K562 (cell line): ENCODE results near the gene RTF2. TPM values are rescaled to one million over a fixed set of nuclear protein-coding genes. Genes with fewer than 3 reads are reported as not detected.

Source experiments
- ARID1B ChIP-seq: fragments of 450-650 bp; IDR thresholded peaks from 2 replicates; pipeline ENCODE4 v1.6.1; 2016; ENCODE audit warnings: antibody characterized with exemption, mild to moderate bottlenecking, inconsistent platforms
- ATF7 ChIP-seq: fragments of 450-650 bp; IDR thresholded peaks from 2 replicates; pipeline ENCODE4 v1.7.1; 2014; ENCODE audit warnings: mild to moderate bottlenecking, moderate library complexity
- CBFA2T2 ChIP-seq: fragments of 450-650 bp; conservative IDR thresholded peaks from 2 replicates; pipeline ENCODE4 v1.6.1; 2017; ENCODE audit warnings: mild to moderate bottlenecking
- CBFA2T3 ChIP-seq: fragments of 450-650 bp; IDR thresholded peaks from 2 replicates; pipeline ENCODE4 v1.6.1; 2017
- CBX5 ChIP-seq: IDR thresholded peaks from 2 replicates; pipeline ENCODE4 v1.6.1; 2014; ENCODE audit warnings: low read depth, borderline replicate concordance
- CREB1 ChIP-seq, 2 experiments: sonication (generic) in 1 of 2; formaldehyde crosslinking in 1 of 2; IDR thresholded peaks; 2 replicates each; pipeline versions ENCODE4 v1.6.1 to v1.8.0; 2012 to 2022; ENCODE audit warnings: inconsistent platforms in 1 of 2, mild to moderate bottlenecking in 1 of 2, missing genetic modification reagents in 1 of 2, moderate library complexity in 1 of 2
- CREB3 ChIP-seq: fragments of 450-650 bp; conservative IDR thresholded peaks from 2 replicates; pipeline ENCODE4 v1.6.1; 2016; ENCODE audit warnings: missing genetic modification characterization, low read depth, mild to moderate bottlenecking, missing compliant biosample characterization, moderate library complexity
- CSDE1 ChIP-seq, 2 experiments: fragments of 450-650 bp; IDR thresholded peaks; 2 replicates each; pipeline ENCODE4 v1.6.1; 2016; ENCODE audit warnings: mild to moderate bottlenecking in 1 of 2
- DPF2 ChIP-seq: fragments of 450-650 bp; IDR thresholded peaks from 2 replicates; pipeline ENCODE4 v1.6.1; 2016
- E2F3 ChIP-seq: fragments of 250-450 bp; sonication (Bioruptor Pico); IDR thresholded peaks from 2 replicates; pipeline ENCODE4 v1.4.0; 2020; ENCODE audit warnings: mild to moderate bottlenecking
- EGR1 ChIP-seq: fragments of 450-650 bp; conservative IDR thresholded peaks from 2 replicates; pipeline ENCODE4 v1.6.1; 2017; ENCODE audit warnings: mild to moderate bottlenecking
- FOXK2 ChIP-seq, 2 experiments: fragments of 450-650 bp; IDR thresholded peaks in 1 of 2; conservative IDR thresholded peaks in 1 of 2; 2 replicates each; pipeline ENCODE4 v1.6.1; 2016; ENCODE audit warnings: low read depth in 2 of 2, mild to moderate bottlenecking in 1 of 2
- NCOA1 ChIP-seq: fragments of 450-650 bp; IDR thresholded peaks from 2 replicates; pipeline ENCODE4 v1.6.1; 2016; ENCODE audit warnings: low read depth
- NFE2 ChIP-seq: IDR thresholded peaks from 2 replicates; pipeline ENCODE4 v1.6.1; 2014; ENCODE audit warnings: antibody characterized with exemption, low read depth
- PKNOX1 ChIP-seq: fragments of 450-650 bp; IDR thresholded peaks from 2 replicates; pipeline ENCODE4 v1.6.1; 2016
- PPARD ChIP-seq: fragments of 250-450 bp; sonication (Bioruptor Pico); IDR thresholded peaks from 2 replicates; pipeline ENCODE4 v1.8.0; 2022; ENCODE audit warnings: inconsistent platforms, mild to moderate bottlenecking, moderate library complexity
- SMARCA5 ChIP-seq: fragments of 450-650 bp; IDR thresholded peaks from 2 replicates; pipeline ENCODE4 v1.6.1; 2016
- SMARCC2 ChIP-seq: fragments of 450-650 bp; IDR thresholded peaks from 2 replicates; pipeline ENCODE4 v1.6.1; 2017; ENCODE audit warnings: antibody characterized with exemption, moderate library complexity, mild to moderate bottlenecking, low read depth
- SPI1 ChIP-seq: IDR thresholded peaks from 2 replicates; pipeline ENCODE4 v1.6.1; 2011; ENCODE audit warnings: low read depth, low read length, control low read depth, borderline replicate concordance
- TCF3 ChIP-seq: sonication (generic); formaldehyde crosslinking; IDR thresholded peaks from 2 replicates; pipeline ENCODE4 v1.4.0; 2020; ENCODE audit warnings: mild to moderate bottlenecking, missing genetic modification reagents
- TRIM24 ChIP-seq, 2 experiments: fragments of 450-650 bp; IDR thresholded peaks; 2 replicates each; pipeline ENCODE4 v1.6.1; 2016
- ZEB2 ChIP-seq: fragments of 450-650 bp; IDR thresholded peaks from 2 replicates; pipeline ENCODE4 v1.6.1; 2016
- ZFX ChIP-seq: sonication (generic); formaldehyde crosslinking; IDR thresholded peaks from 2 replicates; pipeline ENCODE4 v1.8.0; 2022; ENCODE audit warnings: mild to moderate bottlenecking, missing genetic modification reagents, moderate library complexity
- polyA plus RNA-seq, 8 experiments: library from polyadenylated mRNA; depleted of rRNA in 4 of 8; stranded (reverse) in 5 of 8; unstranded in 3 of 8; fragments of >200 nt; fragmentation: Nextera tagmentation in 2 of 8; fragmentation: Illumina TruSeq in 1 of 8; extraction: Ambion mirVana in 2 of 8; extraction: Trizol in 1 of 8; gene quantifications; 2 replicates each; pipeline versions ENCODE4 v1.2.1 to v1.2.3, GENCODE V29; 2011 to 2014; ENCODE audit warnings: inconsistent platforms in 1 of 8, missing spikeins in 1 of 8
- total RNA-seq, 7 experiments: library from RNA; depleted of rRNA in 6 of 7; stranded (reverse); fragments of >200 nt in 6 of 7; fragmentation: Illumina TruSeq in 2 of 7; extraction: Trizol in 2 of 7; gene quantifications; 2 replicates each; pipeline versions ENCODE4 v1.2.1 to v1.2.3, GENCODE V29; 2011 to 2021; ENCODE audit warnings: low replicate concordance in 1 of 7
- TF ChIP-seq, protein P1 (sequence below): sonication (generic); formaldehyde crosslinking; IDR thresholded peaks from 2 replicates; pipeline ENCODE4 v1.8.0; 2023; ENCODE audit warnings: mild to moderate bottlenecking, missing genetic modification reagents
- TF ChIP-seq, protein P2 (sequence below): fragments of 450-650 bp; IDR thresholded peaks from 2 replicates; pipeline ENCODE4 v1.6.1; 2016; ENCODE audit warnings: antibody characterized with exemption

Gene RTF2
- total and polyA plus RNA-seq, 9 of the 15 experiments (the other 6 are each of a cell fraction or from before 2014, with no cell fraction given), result 67.0 to 177 (median 84.9) TPM

DNA sequence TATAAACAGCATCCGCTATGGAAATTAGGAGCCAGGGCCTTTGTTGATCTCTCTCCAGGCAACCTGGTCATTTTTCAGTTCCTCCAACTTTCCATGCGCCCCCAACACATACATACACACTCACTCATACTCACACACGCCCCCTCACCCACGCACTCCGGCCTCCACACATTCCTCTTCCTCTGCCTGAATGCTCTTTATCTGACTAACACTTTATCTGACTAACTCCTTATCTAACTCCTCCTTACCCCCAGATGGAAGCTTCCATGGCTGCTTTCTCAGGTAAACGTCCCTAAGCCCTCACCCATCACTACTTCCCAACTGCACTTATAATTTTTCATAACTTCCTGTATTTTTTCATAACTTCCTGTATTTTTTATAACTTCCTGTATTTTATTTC lies 38.9 kb upstream of the RTF2 start (continued):
- TF ChIP-seq NFE2, result peak; percentile 45; the same call in 1 of the 2 replicates
- TF ChIP-seq TRIM24 (IDR thresholded peaks at IDR 0.05), result peak; percentile 62 to 74
- no peak for TF ChIP-seq CSDE1 (IDR thresholded peaks at IDR 0.05)
- peak; percentile 93 for TF ChIP-seq CBFA2T3
- peak; percentile 46; the same call in 1 of the 2 replicates for TF ChIP-seq SMARCC2
- TF ChIP-seq, protein P1, sequence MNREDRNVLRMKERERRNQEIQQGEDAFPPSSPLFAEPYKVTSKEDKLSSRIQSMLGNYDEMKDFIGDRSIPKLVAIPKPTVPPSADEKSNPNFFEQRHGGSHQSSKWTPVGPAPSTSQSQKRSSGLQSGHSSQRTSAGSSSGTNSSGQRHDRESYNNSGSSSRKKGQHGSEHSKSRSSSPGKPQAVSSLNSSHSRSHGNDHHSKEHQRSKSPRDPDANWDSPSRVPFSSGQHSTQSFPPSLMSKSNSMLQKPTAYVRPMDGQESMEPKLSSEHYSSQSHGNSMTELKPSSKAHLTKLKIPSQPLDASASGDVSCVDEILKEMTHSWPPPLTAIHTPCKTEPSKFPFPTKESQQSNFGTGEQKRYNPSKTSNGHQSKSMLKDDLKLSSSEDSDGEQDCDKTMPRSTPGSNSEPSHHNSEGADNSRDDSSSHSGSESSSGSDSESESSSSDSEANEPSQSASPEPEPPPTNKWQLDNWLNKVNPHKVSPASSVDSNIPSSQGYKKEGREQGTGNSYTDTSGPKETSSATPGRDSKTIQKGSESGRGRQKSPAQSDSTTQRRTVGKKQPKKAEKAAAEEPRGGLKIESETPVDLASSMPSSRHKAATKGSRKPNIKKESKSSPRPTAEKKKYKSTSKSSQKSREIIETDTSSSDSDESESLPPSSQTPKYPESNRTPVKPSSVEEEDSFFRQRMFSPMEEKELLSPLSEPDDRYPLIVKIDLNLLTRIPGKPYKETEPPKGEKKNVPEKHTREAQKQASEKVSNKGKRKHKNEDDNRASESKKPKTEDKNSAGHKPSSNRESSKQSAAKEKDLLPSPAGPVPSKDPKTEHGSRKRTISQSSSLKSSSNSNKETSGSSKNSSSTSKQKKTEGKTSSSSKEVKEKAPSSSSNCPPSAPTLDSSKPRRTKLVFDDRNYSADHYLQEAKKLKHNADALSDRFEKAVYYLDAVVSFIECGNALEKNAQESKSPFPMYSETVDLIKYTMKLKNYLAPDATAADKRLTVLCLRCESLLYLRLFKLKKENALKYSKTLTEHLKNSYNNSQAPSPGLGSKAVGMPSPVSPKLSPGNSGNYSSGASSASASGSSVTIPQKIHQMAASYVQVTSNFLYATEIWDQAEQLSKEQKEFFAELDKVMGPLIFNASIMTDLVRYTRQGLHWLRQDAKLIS (CRISPR knock-in tag), result no peak
- TF ChIP-seq CBX5, result no peak
- no peak for TF ChIP-seq ATF7
- TF ChIP-seq NCOA1, result peak; percentile 46; the same call in 1 of the 2 replicates
- TF ChIP-seq CBFA2T2, result peak; percentile 81
- no peak for TF ChIP-seq PPARD
- TF ChIP-seq SPI1, result 0 out of 2 replicates have a peak, but pooled peaks have one; percentile 2
- TF ChIP-seq TCF3, result peak; percentile 56
- peak; percentile 91 for TF ChIP-seq ARID1B
- TF ChIP-seq ZFX (CRISPR knock-in tag), result no peak
- TF ChIP-seq, protein P2, sequence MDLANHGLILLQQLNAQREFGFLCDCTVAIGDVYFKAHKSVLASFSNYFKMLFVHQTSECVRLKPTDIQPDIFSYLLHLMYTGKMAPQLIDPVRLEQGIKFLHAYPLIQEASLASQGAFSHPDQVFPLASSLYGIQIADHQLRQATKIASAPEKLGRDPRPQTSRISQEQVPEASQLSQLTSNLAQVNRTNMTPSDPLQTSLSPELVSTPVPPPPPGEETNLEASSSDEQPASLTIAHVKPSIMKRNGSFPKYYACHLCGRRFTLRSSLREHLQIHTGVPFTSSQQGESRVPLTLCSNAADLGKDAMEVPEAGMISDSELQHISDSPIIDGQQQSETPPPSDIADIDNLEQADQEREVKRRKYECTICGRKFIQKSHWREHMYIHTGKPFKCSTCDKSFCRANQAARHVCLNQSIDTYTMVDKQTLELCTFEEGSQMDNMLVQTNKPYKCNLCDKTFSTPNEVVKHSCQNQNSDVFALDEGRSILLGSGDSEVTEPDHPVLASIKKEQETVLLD, result peak; percentile 83; the same call in 1 of the 2 replicates
- no peak for TF ChIP-seq CREB3 (tag)
- TF ChIP-seq ZEB2, result peak; percentile 76
- no peak for TF ChIP-seq PKNOX1
- 0 out of 2 replicates have a peak, but pooled peaks have one; percentile 43 for TF ChIP-seq CREB1 (IDR thresholded peaks at IDR 0.05)
- no peak for TF ChIP-seq CREB1 (CRISPR knock-in tag; IDR thresholded peaks at IDR 0.05)
- peak; percentile 100 for TF ChIP-seq EGR1
- TF ChIP-seq E2F3 (CRISPR knock-in tag), result no peak
- peak; percentile 95 for TF ChIP-seq DPF2
- TF ChIP-seq SMARCA5, result peak; percentile 53; the same call in 1 of the 2 replicates
- TF ChIP-seq FOXK2 (conservative IDR thresholded peaks at IDR 0.05 in 1 of 2, IDR thresholded peaks at IDR 0.05 in 1 of 2; ENCODE audit: low read depth in 2 of 2), result no peak; a peak in 1 of 4 replicates
